GM23338 (cell line): ENCODE results near the gene SLC9A4. TPM values are rescaled to one million over a fixed set of nuclear protein-coding genes. Genes with fewer than 3 reads are reported as not detected.

ENCODE experiments used
- ATAC-seq: fragments of 200-7000 bp; cut with Tn5 transposase; 3 replicates; pipeline ENCODE4 v1.9.1; 2020
- DNase-seq: peaks from one replicate; pipeline ENCODE4 v3.0.0-alpha.2; 2015; ENCODE audit warnings: low spot score
- H2AFZ ChIP-seq: fragments of 200-600 bp; sonication (generic); 2 replicates; pipeline ENCODE4 v1.8.0; 2016; ENCODE audit warnings: antibody characterized with exemption, mild to moderate bottlenecking, moderate library complexity
- H3F3A ChIP-seq: fragments of 200-600 bp; sonication (generic); replicated peaks from 2 replicates; pipeline ENCODE4 v1.8.0; 2017; ENCODE audit warnings: antibody characterized with exemption, mixed run types, low read depth
- H3K27ac ChIP-seq: fragments of 200-600 bp; sonication (generic); 2 replicates; pipeline ENCODE4 v1.6.1; 2016; ENCODE audit warnings: low read depth
- H3K27me3 ChIP-seq: fragments of 200-600 bp; sonication (generic); 2 replicates; pipeline ENCODE4 v1.8.0; 2016; ENCODE audit warnings: mild to moderate bottlenecking, mixed run types, moderate library complexity; ENCODE audit not compliant: insufficient read depth
- H3K36me3 ChIP-seq: fragments of 200-600 bp; sonication (generic); 2 replicates; pipeline ENCODE4 v1.8.0; 2016; ENCODE audit warnings: mild to moderate bottlenecking; ENCODE audit not compliant: insufficient read depth
- H3K4me1 ChIP-seq: fragments of 200-600 bp; sonication (generic); 2 replicates; pipeline ENCODE4 v1.8.0; 2016; ENCODE audit warnings: mild to moderate bottlenecking, moderate library complexity; ENCODE audit not compliant: insufficient read depth
- H3K4me2 ChIP-seq: fragments of 200-600 bp; sonication (generic); 2 replicates; pipeline ENCODE4 v1.7.1; 2017; ENCODE audit warnings: mixed run types
- H3K4me3 ChIP-seq: fragments of 200-600 bp; sonication (generic); 2 replicates; pipeline ENCODE4 v1.6.1; 2016; ENCODE audit warnings: mixed run types
- H3K79me2 ChIP-seq: fragments of 200-600 bp; sonication (generic); replicated peaks from 2 replicates; pipeline ENCODE4 v1.8.0; 2017; ENCODE audit warnings: mild to moderate bottlenecking; ENCODE audit not compliant: insufficient read depth
- H3K9me2 ChIP-seq: fragments of 200-600 bp; sonication (generic); 2 replicates; pipeline ENCODE4 v1.8.0; 2017; ENCODE audit not compliant: insufficient read depth
- H4K20me1 ChIP-seq: fragments of 200-600 bp; sonication (generic); replicated peaks from 2 replicates; pipeline ENCODE4 v1.8.0; 2017; ENCODE audit warnings: mild to moderate bottlenecking; ENCODE audit not compliant: insufficient read depth
- H3K27ac Mint-ChIP-seq: 2 replicates; pipeline ENCODE4 v1.8.0; 2020; ENCODE audit warnings: inconsistent platforms, mild to moderate bottlenecking, moderate library complexity, mixed read lengths
- H3K27me3 Mint-ChIP-seq: 3 replicates; pipeline ENCODE4 v1.8.0; 2022; ENCODE audit warnings: low read depth, mild to moderate bottlenecking, moderate library complexity, mixed read lengths, inconsistent platforms; ENCODE audit not compliant: insufficient read depth, poor library complexity
- H3K36me3 Mint-ChIP-seq: 3 replicates; pipeline ENCODE4 v1.8.0; 2021; ENCODE audit warnings: low read depth, mild to moderate bottlenecking, inconsistent platforms, moderate library complexity, mixed read lengths
- H3K4me1 Mint-ChIP-seq: 3 replicates; pipeline ENCODE4 v1.8.0; 2020; ENCODE audit warnings: mild to moderate bottlenecking, inconsistent platforms, mixed read lengths
- H3K4me3 Mint-ChIP-seq: 3 replicates; pipeline ENCODE4 v1.8.0; 2021; ENCODE audit warnings: moderate library complexity, mild to moderate bottlenecking, inconsistent platforms, mixed read lengths
- H3K9me3 Mint-ChIP-seq: 3 replicates; pipeline ENCODE4 v1.8.0; 2020; ENCODE audit warnings: moderate library complexity, mild to moderate bottlenecking, inconsistent platforms, mixed read lengths
- ETS1 ChIP-seq: IDR thresholded peaks from 2 replicates; pipeline ENCODE4 v1.6.1; 2016; ENCODE audit warnings: antibody characterized with exemption
- EZH2 ChIP-seq: fragments of 200-600 bp; sonication (generic); IDR thresholded peaks from one replicate; pipeline ENCODE4 v1.8.0; 2017; ENCODE audit warnings: antibody characterized with exemption, mild to moderate bottlenecking, low read depth; ENCODE audit not compliant: unreplicated experiment
- EZH2phosphoT487 ChIP-seq: fragments of 200-600 bp; sonication (generic); IDR thresholded peaks from one replicate; pipeline ENCODE4 v1.8.1; 2018; ENCODE audit warnings: antibody characterized with exemption; ENCODE audit not compliant: unreplicated experiment
- JUNB ChIP-seq: IDR thresholded peaks from one replicate; pipeline ENCODE4 v1.6.1; 2016; ENCODE audit warnings: antibody characterized with exemption; ENCODE audit not compliant: unreplicated experiment
- POLR2AphosphoS5 ChIP-seq: IDR thresholded peaks from 2 replicates; pipeline ENCODE4 v1.6.1; 2016; ENCODE audit warnings: antibody characterized with exemption, low read depth
- REST ChIP-seq: IDR thresholded peaks from one replicate; pipeline ENCODE4 v1.6.1; 2018; ENCODE audit warnings: antibody characterized with exemption; ENCODE audit not compliant: unreplicated experiment
- STAT1 ChIP-seq: IDR thresholded peaks from one replicate; pipeline ENCODE4 v1.6.1; 2016; ENCODE audit warnings: antibody characterized with exemption; ENCODE audit not compliant: unreplicated experiment
- ZNF114 ChIP-seq: fragments of 250-450 bp; sonication (Bioruptor Pico); IDR thresholded peaks from 2 replicates; pipeline ENCODE4 v1.5.0; 2020; ENCODE audit warnings: mild to moderate bottlenecking, moderate library complexity
- ZNF331 ChIP-seq: fragments of 250-450 bp; sonication (Bioruptor Pico); IDR thresholded peaks from 2 replicates; pipeline ENCODE4 v1.5.0; 2020; ENCODE audit warnings: low read depth, mild to moderate bottlenecking, moderate library complexity
- ZNF462 ChIP-seq: fragments of 250-450 bp; sonication (Bioruptor Pico); IDR thresholded peaks from 2 replicates; pipeline ENCODE4 v1.5.0; 2020; ENCODE audit warnings: mild to moderate bottlenecking, moderate library complexity
- polyA plus RNA-seq: library from polyadenylated mRNA; unstranded; fragments of >200 nt; fragmentation: Nextera tagmentation; extraction: Ambion mirVana; gene quantifications from 2 replicates; pipeline ENCODE4 v1.2.1, GENCODE V29; 2016
- total RNA-seq: library from RNA; depleted of rRNA; stranded (reverse); fragments of >200 nt; shearing (Covaris generic); gene quantifications from 2 replicates; pipeline ENCODE4 v1.2.3, GENCODE V29; 2014

SLC9A4 gene
- total and polyA plus RNA-seq, 2 experiments from 2014 or later = not detected

DNA sequence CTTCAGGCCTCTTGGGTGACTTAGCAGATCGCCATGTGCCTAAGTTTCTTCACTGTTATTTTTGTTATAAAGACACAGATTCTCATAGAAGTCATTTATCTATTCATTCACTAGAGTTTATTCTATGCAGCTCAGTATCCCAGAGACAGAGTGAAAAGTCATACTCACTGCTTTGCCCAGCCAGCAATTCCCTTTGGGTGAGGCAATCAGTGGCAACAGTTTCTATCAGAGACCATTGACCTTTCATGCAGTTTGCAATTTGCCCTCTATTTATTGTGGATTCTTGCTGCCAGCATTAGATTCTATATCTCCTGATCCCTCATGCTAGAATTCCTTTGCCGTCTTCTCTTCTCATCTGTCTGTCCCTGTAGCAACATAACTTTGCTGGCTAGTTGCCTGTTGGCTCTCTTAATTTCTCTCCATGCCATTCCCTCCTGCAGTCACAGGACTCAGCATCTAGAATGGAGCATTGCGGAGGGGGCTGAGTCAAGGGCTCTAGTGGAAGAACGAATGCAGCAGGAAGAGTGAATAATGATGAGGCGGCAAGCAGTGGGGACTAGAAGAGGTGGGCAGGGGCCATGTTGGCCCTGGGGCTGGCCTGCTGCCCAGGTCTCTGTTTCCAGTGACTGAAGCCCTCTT is 12.2 kb downstream of the SLC9A4 start (continued):
- TF ChIP-seq ZNF462 (CRISPR knock-in tag) = no peak

GRCh38 chr2:102486941-102487702 is 14.1 kb downstream of the SLC9A4 start:
- DNase-seq (no peak), ATAC-seq (no peak)
- Histone ChIP-seq H2AFZ (no peak overlapping the region), H3K4me3 (no peak overlapping the region), H4K20me1 (no peaks in the 10 kb centered on the region), H3K4me1 (peaks cover 4% of the 10 kb centered on the region; the same call in 1 of the 2 replicates), H3K9me2 (peaks cover 19% of the 10 kb centered on the region; the same call in 1 of the 2 replicates), H3F3A (no peaks in the 10 kb centered on the region), H3K79me2 (no peaks in the 10 kb centered on the region), H3K36me3 (no peaks in the 10 kb centered on the region), H3K27ac (no peak overlapping the region), H3K27me3 (no peaks in the 10 kb centered on the region), H3K4me2 (no peak overlapping the region)
- Mint-ChIP-seq H3K9me3 (peaks cover 10% of the 10 kb centered on the region; the same call in 1 of the 3 replicates), H3K36me3 (peaks cover 2% of the 10 kb centered on the region; the same call in 2 of the 3 replicates), H3K4me1 (peaks cover 18% of the 10 kb centered on the region), H3K27ac (no peak overlapping the region), H3K27me3 (peaks cover 5% of the 10 kb centered on the region), H3K4me3 (no peak overlapping the region)
- TF ChIP-seq EZH2phosphoT487 = no peak
- no peak for TF ChIP-seq ETS1
- TF ChIP-seq JUNB = no peak
- TF ChIP-seq STAT1 = no peak
- TF ChIP-seq POLR2AphosphoS5 = no peak
- no peak for TF ChIP-seq REST
- TF ChIP-seq ZNF331 (CRISPR knock-in tag) = no peak
- TF ChIP-seq ZNF114 (CRISPR knock-in tag) = no peak
- no peak for TF ChIP-seq EZH2
